Brain microvascular endothelial cell (primary cell): Measurements from ENCODE around the gene PPP4R3B.
"Not testable (repeated sequence)": the region's sequence is repeated elsewhere in the genome, so short reads cannot be mapped to it uniquely, and the experiment has no call there.

Source experiments
- DNase-seq: peaks from one replicate; pipeline ENCODE4 v3.0.0-alpha.2; 2020
- H3K27ac ChIP-seq: fragments of 250-450 bp; sonication (Bioruptor Pico); 2 replicates; pipeline ENCODE4 v1.5.1; 2020; ENCODE audit warnings: mild to moderate bottlenecking, moderate library complexity
- H3K27me3 ChIP-seq: fragments of 250-450 bp; sonication (Bioruptor Pico); replicated peaks from 2 replicates; pipeline ENCODE4 v1.5.1; 2020; ENCODE audit warnings: mild to moderate bottlenecking
- H3K36me3 ChIP-seq: fragments of 250-450 bp; sonication (Bioruptor Pico); replicated peaks from 2 replicates; pipeline ENCODE4 v1.5.1; 2020; ENCODE audit warnings: mild to moderate bottlenecking
- H3K4me3 ChIP-seq: 2 replicates; pipeline ENCODE4 v1.5.1; 2011; ENCODE audit warnings: low read depth, mild to moderate bottlenecking, control low read depth, low read length, moderate library complexity
- in situ Hi-C: cut with HindIII; loops from 2 replicates; pipeline ENCODE4 v1.10.0; 2017; ENCODE audit warnings: low sequenced_read_pairs, low pct_ligation_motif_present
- TF ChIP-seq, protein P1 (sequence below): IDR thresholded peaks from 2 replicates; pipeline ENCODE4 v1.5.1; 2011; ENCODE audit warnings: low read depth, mild to moderate bottlenecking, moderate library complexity, low read length, control low read depth, inconsistent platforms; ENCODE audit errors: missing control alignments

PPP4R3B gene

GRCh38 chr2:55550368-55551102, 66.9 kb downstream of the PPP4R3B start:
- TF ChIP-seq, protein P1, sequence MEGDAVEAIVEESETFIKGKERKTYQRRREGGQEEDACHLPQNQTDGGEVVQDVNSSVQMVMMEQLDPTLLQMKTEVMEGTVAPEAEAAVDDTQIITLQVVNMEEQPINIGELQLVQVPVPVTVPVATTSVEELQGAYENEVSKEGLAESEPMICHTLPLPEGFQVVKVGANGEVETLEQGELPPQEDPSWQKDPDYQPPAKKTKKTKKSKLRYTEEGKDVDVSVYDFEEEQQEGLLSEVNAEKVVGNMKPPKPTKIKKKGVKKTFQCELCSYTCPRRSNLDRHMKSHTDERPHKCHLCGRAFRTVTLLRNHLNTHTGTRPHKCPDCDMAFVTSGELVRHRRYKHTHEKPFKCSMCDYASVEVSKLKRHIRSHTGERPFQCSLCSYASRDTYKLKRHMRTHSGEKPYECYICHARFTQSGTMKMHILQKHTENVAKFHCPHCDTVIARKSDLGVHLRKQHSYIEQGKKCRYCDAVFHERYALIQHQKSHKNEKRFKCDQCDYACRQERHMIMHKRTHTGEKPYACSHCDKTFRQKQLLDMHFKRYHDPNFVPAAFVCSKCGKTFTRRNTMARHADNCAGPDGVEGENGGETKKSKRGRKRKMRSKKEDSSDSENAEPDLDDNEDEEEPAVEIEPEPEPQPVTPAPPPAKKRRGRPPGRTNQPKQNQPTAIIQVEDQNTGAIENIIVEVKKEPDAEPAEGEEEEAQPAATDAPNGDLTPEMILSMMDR: no peak
- H3K27me3 ChIP-seq: no peaks in the 10 kb centered on the region
- in situ Hi-C loops: no loop called here
- peaks cover 4% of the 10 kb centered on the region for H3K36me3 ChIP-seq
- H3K4me3 ChIP-seq: no peak overlapping the region
- peak; percentile 64 for DNase-seq
- no peak overlapping the region for H3K27ac ChIP-seq

DNA sequence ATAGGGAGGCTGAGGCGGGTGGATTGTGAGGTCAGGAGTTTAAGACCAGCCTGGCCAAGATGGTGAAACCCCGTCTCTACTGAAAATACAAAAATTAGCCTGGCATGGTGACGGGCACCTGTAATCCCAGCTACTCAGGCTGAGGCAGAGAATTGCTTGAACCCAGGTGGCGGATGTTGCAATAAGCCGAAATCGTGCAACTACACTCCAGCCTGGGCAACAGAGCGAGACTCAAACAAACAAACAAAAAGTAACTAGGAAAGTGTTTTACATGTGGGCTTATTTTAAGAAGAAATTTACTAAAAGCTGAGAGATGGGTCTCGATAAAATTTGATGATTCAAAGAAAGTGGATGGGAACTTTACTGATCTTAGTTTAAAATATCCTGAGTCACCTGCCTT, 69.7 kb downstream of the PPP4R3B start:
- H3K4me3 ChIP-seq, H3K27ac ChIP-seq, H3K27me3 ChIP-seq, in situ Hi-C loops, H3K36me3 ChIP-seq, DNase-seq: not testable (repeated sequence)

DNA sequence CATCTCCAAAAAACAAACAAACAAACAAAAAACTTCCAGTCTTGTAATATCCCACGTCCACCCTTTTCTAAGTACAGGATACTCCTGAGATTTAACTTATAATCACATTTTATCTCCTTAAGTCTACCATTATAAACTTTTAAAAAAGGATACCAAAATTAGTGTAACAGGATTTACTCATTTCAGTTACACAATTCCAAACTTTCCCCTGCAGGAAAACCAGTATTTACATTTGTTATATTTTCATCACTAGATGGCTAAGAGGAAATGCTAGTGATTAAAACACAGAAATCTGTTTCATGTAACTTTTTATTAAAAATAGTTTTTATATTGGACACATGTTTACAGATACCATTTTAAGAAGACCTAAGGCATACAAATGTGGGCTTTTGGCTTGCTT, 70.4 kb downstream of the PPP4R3B start:
- TF ChIP-seq, protein P1: no peak
- Histone ChIP-seq H3K27ac (no peak overlapping the region), H3K4me3 (no peak overlapping the region), H3K36me3 (peaks cover 2% of the 10 kb centered on the region), H3K27me3 (no peaks in the 10 kb centered on the region)
- DNase-seq: no peak
- in situ Hi-C loops: no loop called here

- in situ Hi-C loops: no loop called here
- no peaks in the 10 kb centered on the region for H3K27me3 ChIP-seq
- TF ChIP-seq, protein P1: no peak
- no peak overlapping the region for H3K4me3 ChIP-seq
- DNase-seq: no peak
- no peak overlapping the region for H3K27ac ChIP-seq
- peaks cover 3% of the 10 kb centered on the region for H3K36me3 ChIP-seq
Observed at GRCh38 chr2:55530539-55531081, 86.8 kb downstream of the PPP4R3B start.

DNA sequence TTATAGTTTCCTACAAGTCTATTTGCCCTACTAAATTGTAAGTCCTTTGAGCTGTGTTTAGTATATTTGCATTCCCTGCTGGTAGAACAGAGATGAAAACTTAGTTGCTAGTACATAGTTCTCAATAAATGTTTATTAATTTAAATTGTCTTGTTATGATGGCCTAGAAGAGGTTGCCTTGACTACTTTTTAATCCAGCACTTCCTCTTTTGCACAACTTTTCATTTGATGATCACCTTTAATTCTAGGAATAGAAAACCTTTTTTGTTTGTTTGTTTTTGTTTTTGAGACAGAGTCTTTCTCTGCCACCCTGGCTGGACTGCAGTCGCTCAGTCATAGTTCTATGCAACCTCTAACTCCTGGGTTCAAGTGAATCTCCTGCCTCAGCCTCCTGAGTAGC, 91.2 kb downstream of the PPP4R3B start:
- Histone ChIP-seq H3K36me3 (peaks cover 6% of the 10 kb centered on the region), H3K27me3 (no peaks in the 10 kb centered on the region), H3K4me3 (no peak overlapping the region), H3K27ac (no peak overlapping the region)
- TF ChIP-seq, protein P1: no peak
- in situ Hi-C loops: no loop called here
- no peak for DNase-seq

- Histone ChIP-seq H3K27me3 (no peaks in the 10 kb centered on the region), H3K27ac (no peak overlapping the region), H3K4me3 (no peak overlapping the region), H3K36me3 (peaks cover 2% of the 10 kb centered on the region)
- TF ChIP-seq, protein P1: no peak
- in situ Hi-C loops: no loop called here
- DNase-seq: no peak
Observed at GRCh38 chr2:55524884-55525437, 92.5 kb downstream of the PPP4R3B start.
